ENCODE results near the gene JAG2.

GRCh38 chr14:105203701-105204100 lies 35.1 kb upstream of the JAG2 start:
- no peak for TF ChIP-seq ZNF274 (IDR thresholded peaks at IDR 0.05; ENCODE audit: low read depth, low read length)
- TF ChIP-seq YY1 (IDR thresholded peaks at IDR 0.05; ENCODE audit: insufficient read depth, insufficient read length): no peak
- no peak for TF ChIP-seq SUZ12 (IDR thresholded peaks at IDR 0.05; ENCODE audit: extremely low read depth, insufficient read depth, insufficient read length)
